A549 treated with ZK216348 at 1 μM for 4 hours (cell line): Measurements from ENCODE around the gene ENTR1. TPM values are rescaled to one million over a fixed set of nuclear protein-coding genes. Genes with fewer than 3 reads are reported as not detected.

Experiments used
- total RNA-seq: library from RNA; stranded (reverse); fragments of 200-300 nt; extraction: Qiagen RNA extraction; gene quantifications from 5 replicates; pipeline ENCODE4 v1.2.3, GENCODE V29; 2022; ENCODE audit warnings: low read depth

Gene ENTR1, protein sequence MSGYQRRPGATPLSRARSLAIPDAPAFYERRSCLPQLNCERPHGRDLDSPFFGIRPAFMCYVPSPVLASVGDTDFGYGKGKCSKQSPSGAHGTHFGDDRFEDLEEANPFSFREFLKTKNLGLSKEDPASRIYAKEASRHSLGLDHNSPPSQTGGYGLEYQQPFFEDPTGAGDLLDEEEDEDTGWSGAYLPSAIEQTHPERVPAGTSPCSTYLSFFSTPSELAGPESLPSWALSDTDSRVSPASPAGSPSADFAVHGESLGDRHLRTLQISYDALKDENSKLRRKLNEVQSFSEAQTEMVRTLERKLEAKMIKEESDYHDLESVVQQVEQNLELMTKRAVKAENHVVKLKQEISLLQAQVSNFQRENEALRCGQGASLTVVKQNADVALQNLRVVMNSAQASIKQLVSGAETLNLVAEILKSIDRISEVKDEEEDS
- 64.7 to 79.8 TPM (median 73.9 TPM) in 5 replicates for total RNA-seq

DNA sequence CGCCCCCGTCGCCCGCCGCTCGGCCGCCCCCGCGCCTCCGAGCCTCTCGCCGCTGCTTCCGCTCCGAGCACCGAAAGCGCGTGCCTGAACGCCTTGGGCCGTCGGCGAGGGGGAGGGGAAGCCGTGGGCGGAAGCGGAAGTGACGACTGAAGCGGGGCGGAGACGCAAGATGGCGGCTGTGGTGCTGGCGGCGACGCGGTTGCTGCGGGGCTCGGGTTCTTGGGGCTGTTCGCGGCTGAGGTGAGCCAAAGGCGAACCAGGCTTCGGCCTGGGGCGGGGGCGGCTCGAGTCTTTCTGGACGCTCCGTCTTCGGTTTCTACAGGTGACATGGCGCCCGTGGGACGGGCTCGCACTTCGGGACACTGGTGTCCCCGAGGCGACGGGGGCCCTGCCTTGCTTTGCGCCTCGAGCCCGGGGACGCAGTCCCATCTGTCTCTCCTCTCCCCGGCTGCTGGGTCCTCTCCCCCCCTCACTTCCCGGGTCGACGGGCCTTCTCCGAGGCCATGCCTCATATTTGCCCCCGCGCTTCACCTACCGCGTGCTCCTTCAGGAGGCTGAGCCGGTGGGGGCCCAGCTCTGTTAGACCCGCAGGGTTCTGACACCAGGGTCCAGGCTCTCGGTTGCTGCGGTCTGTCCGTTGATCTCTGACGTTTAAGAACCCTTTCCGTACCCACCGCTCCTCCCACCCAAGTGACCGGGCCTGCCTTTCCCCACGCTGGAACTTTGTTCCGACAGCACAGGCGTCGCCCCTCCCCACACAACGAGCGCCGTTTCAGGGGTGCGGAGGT, at the start of gene ENTR1, which contains the start of gene PMPCA:
Gene ENTR1 (minus strand): TSS at position 115 of the 788 bp plus-strand sequence. CDS start 217 bp downstream, outside the sequence.
Gene PMPCA (plus strand): TSS at position 159 of the 788 bp plus-strand sequence. CDS start 11 bp downstream, at position 170.

DNA sequence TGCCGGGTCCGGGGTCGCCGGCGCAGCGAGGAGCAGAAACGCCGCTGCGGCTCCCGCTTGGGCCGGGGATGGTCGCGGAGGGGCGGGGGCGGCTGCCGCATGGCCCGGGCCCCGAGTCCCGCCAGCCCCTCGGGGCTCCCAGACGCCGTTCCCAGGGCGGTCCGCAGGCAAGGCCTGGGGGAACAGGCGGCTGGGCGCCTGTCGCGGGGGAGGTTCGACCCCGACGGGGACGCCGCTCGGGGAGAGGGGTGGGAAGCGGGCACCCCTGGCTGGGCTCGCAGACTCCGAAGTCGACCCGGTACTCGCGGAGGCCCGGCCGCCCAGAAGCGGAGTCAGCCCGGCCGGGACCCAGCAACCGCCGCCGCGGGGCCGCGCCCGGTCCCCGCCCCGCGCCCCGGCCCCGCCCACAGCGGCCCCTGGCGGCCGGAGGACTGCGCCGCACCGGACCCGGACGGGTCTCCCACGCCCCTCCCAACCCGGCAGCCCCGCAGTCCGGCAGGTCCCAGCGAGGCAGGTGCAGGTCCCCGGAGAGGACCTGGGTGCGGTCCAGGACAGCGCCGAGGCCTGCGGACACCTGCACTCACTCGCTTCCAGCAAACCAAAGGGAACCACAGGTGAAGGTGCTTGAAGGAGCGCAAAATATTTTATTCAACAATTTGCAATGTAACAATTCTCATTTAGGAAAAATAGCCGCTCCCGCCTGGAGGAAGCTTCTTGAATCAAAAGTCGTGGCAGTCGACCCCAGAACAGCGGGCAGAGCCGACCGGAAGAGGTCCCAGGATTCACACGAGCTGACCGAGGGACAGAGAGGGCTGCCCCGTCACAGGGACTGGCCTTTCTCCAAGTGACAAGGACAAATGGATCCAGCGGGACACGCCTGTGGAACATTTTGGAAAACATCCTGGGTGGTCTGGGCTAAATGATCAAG, 29.3 kb upstream of the ENTR1 start, which contains the start of gene INPP5E:
Gene INPP5E (minus strand): TSS at position 365 of the 928 bp plus-strand sequence. CDS start 426 bp downstream, outside the sequence.

DNA sequence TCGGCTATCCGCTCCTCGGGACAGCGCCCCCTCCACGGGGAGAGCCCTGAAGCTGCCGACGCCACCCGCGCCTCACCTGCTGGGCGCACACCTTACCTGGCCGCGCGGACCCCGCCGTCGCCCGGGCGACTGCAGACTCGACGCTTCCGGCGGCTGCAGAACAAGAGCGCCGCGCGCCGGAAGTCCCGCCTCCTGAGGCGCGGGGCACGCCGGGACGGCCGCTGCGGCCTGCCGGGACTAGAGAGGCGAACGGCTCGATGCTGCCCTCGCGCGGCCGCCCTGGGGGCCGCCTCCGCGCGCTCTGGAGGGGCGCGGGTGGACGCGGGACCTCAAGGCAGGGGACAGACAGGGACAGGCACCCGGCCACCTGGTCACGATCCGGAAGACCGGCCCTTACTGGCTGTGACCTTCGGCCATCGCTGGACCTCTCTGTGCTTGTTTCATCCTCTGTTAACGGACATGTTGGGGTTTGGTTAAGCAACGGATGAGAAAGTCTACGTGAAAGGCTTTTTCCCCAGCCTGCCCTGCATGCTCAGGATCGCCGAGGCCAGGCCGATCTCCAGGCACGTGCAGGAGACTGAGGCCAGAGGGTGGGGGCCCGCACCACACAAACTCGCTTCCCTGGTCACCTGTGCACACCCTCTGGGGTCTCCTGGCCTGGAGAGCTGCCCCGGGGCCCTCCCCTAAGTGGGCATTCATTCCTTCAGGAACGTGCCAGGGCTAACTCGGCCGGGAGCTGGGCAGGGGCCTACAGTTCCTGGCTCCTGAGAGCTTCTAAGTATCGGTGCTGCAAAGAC, 10.2 kb downstream of the ENTR1 start, which contains the start of gene SNAPC4:
Gene SNAPC4 (minus strand): TSS at position 133 of the 797 bp plus-strand sequence. CDS start 1,742 bp downstream, outside the sequence.

DNA sequence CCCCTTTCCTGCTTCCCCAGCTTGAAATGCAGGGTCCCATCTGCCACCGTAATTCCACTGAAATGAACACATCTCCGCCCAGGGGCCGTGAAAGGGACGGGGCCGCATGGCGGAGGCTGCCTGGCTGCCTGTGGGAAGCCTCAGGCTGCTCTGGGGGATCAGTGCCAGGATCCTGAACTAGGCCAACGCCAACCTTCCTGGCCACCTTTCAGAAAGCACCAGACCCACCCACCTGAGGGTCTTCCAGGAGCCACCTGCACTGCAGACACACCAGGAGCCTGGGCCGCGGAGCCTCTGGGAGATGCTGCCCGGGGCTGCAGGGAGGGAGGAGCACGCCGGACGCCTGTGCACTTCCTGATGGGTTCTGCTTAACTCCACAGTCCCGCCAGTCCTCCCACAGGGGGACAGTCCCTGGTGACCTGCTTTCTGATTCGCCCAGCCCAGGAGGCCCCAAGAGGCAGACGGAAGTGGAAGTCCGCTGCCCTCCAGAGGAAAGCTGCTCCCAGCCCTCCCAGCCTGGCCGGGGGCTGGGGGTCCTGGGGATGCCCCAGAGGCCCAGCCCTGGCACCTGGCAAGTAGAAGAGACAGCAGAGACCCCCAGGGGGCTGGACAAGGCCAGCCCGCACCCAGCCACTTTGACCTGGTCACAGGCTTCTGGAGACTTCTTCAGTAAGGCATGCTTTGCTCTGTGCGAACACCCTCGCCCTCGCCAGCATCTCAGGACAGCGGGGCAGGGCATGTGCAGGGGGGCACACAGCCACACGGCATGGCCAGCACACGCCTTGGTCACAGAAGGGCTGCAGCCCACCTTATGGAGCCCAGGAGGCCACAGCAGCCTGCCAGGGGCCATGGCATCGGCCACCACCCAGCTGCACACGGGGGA, 36.9 kb downstream of the ENTR1 start, which contains the start of gene CARD9:
Gene CARD9 (minus strand): TSS at position 370 of the 883 bp plus-strand sequence. CDS start 1,591 bp downstream, outside the sequence.

DNA sequence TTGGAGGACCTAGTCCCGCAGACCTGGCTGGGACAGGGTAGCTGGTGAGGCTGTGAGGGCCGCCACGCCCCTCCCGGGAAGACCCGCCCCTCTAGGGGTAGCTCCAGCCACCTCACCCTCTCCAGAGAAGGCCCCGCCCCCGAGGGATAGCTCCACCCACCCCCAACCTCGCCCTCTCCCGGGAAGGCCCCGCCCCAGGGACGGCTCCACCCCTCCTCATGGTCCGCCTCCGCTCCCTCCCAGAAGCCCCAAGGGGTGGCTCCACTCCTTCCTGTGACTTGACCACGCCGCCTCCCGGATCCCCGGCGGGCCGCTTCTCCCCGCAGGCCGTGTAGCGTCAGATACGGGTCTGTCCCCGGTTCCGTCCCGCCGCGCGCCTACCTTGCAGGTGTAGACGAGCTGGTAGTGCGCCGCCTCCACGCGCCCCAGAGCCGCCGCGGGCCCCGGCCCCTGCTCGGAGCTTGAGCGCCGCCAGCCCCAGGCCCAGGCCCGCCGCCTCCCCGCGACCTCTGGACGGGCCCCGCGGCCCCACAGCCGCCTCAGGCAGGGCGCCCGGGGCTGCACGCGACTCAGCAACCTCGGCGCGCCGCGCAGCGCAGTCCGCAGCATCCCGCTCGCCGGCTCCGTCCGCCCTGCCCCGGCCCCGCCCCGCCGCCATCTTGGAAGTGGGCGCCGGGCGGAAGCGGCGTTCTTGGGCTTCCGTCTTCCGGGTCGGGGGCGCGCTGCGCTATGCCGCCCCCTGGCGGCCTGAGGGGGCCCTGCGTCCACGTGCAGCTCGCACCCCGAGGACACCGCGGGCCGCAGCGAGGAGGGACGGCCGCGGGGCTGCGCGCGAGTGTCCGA, 47.1 kb downstream of the ENTR1 start, which contains the start of gene DNLZ:
Gene DNLZ (minus strand): TSS at position 639 of the 843 bp plus-strand sequence. CDS start 30 bp downstream, at position 609.

Other genes with a start within 250 kb of the ENTR1 start
- gene LHX3, start 205.5 kb downstream of the ENTR1 start, total RNA-seq = 0.09 to 0.14 TPM (median 0.12 TPM) in 4 of 5 replicates, not detected in the other
- gene QSOX2, start 164.8 kb downstream of the ENTR1 start, total RNA-seq = 21.1 to 30.5 TPM (median 28.8 TPM) in 5 replicates
- 0.04 TPM in 1 of 5 replicates, not detected in the others for gene CCDC187, start 106.5 kb downstream of the ENTR1 start, total RNA-seq
- 6.8 to 16.6 TPM (median 12.6 TPM) in 5 replicates for gene GPSM1, start 83.1 kb downstream of the ENTR1 start, total RNA-seq
- 18.5 to 42.0 TPM (median 40.8 TPM) in 5 replicates for gene DNLZ, start 46.9 kb downstream of the ENTR1 start, total RNA-seq
- 0.85 to 2.3 TPM (median 1.0 TPM) in 5 replicates for gene CARD9, start 36.9 kb downstream of the ENTR1 start, total RNA-seq
- gene SNAPC4, start 10.4 kb downstream of the ENTR1 start, total RNA-seq = 8.1 to 14.7 TPM (median 12.2 TPM) in 5 replicates
- 73.4 to 84.0 TPM (median 76.4 TPM) in 5 replicates for gene PMPCA, start within 50 bp of the ENTR1 start, total RNA-seq
- 10.6 to 24.3 TPM (median 22.4 TPM) in 5 replicates for gene INPP5E, start 29.2 kb upstream of the ENTR1 start, total RNA-seq
- 43.4 to 63.1 TPM (median 61.3 TPM) in 5 replicates for gene SEC16A, start 72.4 kb upstream of the ENTR1 start, total RNA-seq
- gene NOTCH1, start 135.4 kb upstream of the ENTR1 start, total RNA-seq = 5.0 to 13.7 TPM (median 12.6 TPM) in 5 replicates